HG02763 (cell line): ENCODE measurements around the gene IPO11.
"Not testable (repeated sequence)": the region's sequence is repeated elsewhere in the genome, so short reads cannot be mapped to it uniquely, and the experiment has no call there.

Experiments used
- ATAC-seq: cut with Tn5 transposase; IDR thresholded peaks from one replicate; pipeline ENCODE4 v1.9.1; 2021; ENCODE audit warnings: mild to moderate bottlenecking, moderate library complexity; ENCODE audit not compliant: unreplicated experiment

IPO11 gene

DNA sequence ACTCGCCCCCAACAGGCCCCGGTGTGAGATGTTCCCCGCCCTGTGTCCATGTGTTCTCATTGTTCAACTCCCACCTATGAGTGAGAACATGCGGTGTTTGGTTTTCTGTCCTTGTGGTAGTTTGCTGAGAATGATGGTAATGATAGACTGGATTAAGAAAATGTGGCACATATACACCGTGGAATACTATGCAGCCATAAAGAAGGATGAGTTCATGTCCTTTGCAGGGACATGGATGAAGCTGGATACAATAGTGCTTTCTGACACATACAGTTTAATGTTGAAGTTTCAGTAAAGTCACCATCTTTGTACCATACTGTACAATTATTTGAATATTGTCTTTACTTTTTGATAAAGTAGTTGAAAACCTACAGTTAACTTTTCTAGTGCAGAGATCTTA, 96.2 kb downstream of the IPO11 start:
- not testable (repeated sequence) for ATAC-seq

DNA sequence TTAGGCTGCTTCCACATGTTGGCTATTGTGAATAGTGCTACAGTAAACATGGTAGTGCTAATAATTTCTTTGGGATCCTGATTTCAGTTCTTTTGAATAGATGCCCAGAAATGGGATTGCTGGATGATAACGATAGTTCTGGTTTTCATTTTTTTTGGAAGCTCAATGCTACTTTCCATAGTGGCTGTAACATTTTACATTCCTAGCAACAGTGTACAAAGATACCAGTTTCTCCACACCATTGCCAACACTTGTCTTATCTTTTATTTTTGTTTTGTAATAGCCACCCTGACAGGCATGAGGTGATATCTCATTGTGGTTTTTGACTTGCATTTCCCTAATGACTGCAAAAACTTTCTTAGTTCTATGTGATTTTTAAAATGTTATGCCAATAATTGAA, 97.2 kb downstream of the IPO11 start:
- ATAC-seq, result no peak

DNA sequence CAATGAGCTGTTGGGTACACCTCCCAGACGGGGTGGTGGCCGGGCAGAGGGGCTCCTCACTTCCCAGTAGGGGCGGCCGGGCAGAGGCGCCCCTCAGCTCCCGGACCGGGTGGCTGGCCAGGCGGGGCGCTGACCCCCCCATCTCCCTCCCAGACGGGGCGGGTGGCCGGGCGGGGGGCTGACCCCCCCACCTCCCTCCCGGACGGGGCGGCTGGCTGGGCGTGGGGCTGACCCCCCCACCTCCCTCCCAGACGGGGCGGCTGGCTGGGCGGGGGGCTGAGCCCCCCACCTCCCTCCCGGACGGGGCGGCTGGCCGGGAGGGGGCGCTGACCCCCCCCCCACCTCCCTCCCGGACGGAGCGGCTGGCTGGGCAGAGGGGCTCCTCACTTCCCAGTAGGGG, 100.5 kb downstream of the IPO11 start:
- not testable (repeated sequence) for ATAC-seq

DNA sequence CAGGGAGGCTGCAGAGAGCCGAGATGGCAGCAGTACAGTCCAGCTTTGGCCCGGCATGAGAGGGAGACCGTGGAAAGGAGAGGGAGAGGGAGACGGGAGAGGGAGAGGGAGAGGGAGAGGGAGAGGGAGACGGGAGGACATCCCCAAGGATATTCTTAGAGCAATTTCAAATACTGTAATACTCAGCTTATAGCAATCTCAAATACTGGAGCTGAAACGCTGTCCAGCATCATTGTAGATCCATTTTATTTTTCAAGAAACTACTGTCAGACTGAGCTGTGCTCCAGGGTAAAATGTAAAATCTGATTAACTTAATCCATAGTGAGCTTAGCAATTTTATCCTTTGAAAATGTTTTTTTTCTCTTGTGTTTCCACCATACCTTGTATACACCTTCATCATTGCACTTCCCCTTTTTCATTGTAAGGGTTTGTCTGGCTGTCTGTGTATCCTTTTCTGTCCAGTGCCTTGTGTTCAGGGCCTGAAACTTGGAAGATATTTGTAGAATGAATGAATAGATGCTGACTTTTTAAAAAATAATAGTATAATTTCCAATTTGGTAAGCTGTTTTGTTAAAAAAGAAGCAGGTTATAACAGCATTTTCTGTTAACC, 102.1 kb downstream of the IPO11 start:
- no peak for ATAC-seq

DNA sequence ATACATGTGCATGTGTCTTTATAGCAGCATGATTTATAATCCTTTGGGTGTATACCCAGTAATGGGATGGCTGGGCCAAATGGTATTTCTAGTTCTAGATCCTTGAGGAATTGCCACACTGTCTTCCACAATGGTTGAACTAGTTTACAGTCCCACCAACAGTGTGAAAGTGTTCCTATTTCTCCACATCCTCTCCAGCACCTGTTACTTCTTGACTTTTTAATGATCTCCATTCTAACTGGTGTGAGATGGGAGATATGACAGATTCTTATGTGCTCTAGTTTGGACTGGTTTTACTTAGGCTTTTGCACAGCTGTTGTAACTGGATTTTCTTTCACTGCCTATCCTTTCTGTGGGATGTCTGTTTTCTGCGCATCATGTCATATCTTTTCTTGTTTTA, 108.2 kb downstream of the IPO11 start:
- not testable (repeated sequence) for ATAC-seq

DNA sequence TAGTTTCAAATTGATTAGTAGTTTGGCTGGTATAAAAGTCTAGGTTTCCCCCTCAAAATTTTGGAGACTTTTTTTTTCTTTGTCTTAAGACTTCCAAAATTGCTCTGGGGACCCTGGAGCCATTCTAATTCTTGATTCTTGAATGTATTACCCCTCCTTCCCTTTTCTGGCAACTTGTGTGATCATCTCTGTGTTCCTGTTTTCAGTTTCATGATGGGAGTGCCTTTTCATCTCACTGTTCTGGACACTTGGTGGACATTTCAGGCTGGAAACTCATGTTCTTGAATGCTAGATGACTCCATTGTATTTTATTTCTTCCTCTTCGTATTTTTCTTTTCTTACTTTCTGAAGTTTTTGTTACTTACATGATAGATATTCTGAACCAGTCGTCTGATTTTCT, 108.8 kb downstream of the IPO11 start:
- ATAC-seq, result peak; percentile 56

DNA sequence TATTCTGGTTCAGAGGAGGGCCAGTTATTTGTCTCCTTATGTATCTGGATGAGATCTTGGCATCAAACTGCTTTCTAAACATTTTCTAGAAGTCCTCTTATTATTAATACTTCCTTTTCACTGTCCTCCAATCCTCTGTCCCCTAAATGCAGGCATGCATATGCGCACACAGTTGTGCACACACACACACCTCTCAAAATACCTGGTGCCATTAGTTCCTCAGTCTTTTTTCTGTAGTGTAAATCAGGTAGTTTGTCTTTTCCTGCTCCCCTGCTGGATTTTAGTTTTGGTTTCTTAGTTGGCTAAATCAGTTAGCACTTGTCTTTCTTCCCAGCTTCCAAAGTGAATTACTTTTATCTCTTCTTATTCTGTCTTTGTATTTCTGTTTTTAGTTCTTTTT, 110.2 kb downstream of the IPO11 start:
- ATAC-seq, result no peak

DNA sequence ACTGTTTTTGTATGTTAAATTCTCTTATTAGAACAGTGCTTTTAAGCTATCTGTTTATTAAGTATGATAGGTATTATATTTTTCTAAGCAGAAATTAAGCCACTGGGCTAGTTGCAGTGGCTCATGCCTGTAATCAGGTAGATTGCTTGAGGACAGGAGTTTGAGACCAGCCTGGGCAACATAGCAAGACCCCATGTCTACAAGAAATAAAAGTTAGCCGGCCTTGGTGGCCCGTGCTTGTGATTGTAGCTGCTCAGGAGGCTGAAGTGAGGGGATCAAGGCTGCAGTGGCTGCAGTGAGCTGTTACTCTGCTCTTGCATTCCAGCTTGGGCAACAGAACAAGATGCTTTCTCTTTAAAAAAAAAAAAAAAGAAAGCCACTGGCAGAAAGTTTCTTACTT, 121.0 kb downstream of the IPO11 start:
- ATAC-seq, result no peak

DNA sequence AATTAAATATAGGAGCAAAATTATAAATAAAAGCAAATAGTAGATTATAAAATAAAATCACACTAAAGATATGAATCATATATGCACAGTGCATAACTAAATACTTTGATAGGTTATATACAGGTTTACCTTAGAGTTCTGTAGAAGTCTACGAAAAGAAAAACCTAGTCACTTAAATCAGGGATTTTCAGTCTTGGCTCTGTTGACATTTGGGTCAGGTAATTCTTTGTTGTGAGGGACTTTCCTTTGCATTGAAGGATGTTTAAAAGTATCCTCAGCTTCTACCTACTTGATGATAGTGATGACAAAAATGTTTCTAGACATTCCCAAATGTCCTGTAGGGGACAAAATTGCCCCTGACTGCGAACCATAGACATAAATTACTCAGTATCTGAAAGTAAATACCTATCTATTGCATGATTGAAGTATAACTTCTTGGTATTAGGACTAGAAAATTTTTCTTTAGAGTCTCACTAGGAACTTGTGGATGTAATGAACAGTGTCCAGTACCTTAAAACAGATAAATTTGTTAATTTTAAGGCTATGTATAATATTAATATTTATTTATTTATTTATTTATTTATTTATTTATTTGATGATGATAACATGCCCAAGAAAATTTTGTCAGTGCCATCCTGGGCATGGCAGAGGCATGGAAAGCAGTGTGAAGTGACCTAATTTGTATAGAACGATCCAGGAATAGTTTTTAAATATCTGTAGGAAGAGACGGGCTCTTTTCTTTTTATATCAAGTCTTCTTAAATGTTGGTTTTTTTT, 122.1 kb downstream of the IPO11 start:
- no peak for ATAC-seq

DNA sequence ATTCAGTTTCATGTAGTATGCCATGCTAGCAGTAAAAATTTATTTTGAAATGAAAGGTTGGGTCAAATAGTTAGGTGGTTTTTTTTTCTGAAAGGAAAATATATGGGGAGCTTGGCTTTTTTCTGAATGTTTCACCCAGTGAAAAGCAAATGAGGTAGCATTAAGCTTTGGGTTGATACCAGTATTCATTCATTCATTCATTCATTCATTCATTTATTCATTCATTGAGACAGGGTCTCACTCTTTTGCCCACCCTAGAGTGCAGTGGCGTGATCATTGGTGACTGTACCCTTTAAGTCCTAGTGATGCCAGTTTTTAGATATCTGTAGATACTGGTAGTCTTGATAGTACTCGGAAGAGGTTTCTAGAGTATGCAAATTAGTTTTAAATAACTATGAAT, 123.7 kb downstream of the IPO11 start:
- no peak for ATAC-seq

DNA sequence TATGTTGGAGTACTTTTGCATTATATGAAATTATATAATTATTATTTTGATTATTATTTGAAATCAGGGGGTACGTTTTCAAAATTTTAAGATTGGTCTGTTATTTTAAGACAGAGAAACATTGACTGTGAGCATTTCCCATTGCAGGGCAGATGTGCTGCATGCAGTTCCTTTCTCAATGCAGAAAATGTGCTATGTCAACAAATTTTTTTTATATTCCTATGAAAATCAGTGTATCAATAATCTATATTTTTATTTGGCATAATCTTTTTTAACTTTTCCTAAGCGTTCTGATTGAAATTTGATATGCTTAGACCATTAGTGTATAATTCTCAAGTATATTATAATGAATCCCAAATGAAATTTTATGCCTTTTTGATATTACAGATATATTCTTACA, 124.2 kb downstream of the IPO11 start:
- ATAC-seq, result no peak

DNA sequence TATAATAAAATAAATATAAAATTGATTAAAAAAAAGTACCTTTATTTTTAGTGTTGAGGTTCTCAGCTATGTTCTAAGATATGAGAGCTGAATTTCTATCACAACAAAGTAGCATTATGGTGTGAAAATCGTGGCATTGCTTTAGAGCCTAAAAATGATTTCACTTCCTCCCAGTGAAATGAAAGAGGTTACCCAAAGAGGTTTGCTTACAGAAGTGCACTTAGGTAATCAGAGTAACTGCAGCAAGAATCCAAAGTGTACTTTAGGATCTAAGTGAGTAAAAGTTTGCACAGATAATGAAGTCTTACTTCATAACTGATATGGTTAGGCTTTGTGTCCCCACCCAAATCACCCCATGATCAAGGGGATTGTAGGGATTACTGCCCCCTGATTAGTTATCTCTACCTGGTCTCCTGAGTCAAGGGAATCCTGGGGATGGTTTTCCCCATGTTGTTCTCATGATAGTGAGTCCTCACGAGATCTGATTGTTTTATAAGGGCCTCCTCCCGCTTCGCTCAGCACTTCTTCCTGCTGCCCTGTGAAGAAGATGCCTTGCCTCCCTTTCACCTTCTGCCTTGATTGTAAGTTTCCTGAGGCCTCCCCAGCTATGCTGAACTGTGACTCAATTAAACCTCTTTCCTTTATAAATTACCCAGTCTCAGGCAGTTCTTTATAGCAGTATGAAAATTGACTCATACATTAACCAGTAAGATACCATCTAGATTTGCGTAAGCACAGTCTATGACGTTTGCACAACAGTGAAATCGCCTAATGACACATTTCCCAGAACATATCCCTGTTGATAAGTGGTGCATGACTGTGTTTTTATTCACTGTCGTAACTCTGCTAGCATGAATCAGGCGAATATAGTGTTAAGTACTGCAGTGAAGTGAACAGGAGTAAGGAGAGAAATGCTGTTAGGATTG, 125.7 kb downstream of the IPO11 start:
- ATAC-seq, result no peak

DNA sequence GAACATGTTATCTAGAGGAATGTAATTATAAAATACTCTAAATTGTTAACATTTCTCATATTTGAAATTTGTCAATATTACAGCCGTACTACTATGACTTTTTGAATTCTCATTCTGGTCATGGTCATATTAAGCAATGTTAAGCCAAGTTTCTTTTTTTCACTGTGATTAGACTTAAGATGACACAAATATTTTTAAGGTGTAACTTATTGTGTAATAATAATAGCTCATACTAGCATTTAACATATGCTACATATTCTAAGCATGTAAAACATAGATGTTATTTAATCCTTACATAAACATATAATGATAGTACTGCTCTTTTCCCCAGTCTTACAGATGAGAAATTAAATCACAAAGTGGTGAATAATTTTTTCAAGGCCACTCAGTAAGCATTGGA, 130.2 kb downstream of the IPO11 start:
- no peak for ATAC-seq

DNA sequence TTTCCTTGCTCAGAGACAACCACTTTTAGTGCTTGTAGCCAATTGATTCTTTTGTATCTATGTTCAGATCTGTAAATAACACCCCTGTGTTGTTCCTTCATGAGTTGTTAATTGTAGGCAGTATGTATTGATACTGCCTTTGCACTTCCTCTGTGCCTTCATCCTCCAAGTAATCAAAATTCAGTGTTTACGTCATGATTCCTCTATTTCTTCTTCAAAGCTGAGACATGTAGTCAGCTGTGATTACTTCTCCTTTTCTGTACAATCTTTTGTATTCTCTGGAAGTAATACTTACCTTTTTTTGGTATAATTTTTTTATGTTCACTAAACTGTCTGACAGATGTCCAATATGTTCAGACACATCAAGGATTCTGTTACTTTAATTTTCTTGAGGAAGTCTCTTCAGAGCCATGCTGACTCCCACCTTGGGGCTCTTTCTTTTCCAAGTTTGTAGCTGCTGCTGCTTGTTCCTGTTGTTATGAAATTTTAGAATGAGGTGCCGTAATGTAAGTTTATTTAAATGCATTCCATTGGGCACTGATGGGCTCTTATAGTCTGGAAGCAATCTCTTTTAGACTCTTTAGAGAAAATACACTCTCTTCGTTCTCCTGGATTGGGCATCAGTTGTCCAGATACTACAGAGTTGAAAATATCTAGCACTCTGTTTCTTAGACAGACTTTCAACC, 135.5 kb downstream of the IPO11 start:
- ATAC-seq, result no peak

DNA sequence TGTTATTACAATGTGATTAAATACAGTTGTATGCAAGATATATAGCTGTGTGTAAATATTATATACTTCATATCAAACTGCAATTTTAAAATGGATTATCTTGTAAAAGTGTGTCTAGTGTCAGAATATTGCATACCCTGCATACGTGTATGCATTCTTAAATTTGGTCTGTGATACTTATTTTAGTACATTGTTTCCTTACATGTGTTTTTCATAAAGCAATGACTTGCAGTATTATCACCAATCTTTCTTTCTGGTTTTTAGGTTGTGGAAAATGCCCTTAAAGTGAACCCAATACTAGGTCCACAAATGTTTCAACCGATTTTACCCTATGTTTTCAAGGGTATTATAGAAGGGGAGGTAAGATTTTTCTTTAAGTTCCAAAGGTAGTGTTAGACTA, 137.5 kb downstream of the IPO11 start:
- ATAC-seq, result no peak

DNA sequence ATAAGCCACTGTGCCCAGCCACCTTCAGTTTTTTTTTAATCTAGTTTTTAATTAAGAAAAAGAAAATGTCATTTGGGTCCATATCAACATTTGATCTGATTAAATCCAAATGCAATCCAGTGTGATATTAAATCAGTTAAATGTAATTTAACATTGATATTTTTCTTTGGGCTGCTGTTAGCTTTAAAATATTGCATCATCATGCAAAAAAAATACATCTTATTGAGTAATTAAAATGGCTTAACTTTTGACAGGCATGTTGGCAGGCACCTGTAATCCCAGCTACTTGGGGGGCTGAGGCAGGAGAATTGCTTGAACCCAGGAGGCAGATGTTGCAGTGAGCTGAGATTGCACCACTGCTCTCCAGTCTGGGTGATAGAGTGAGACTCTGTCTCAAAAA, 143.4 kb downstream of the IPO11 start:
- no peak for ATAC-seq

DNA sequence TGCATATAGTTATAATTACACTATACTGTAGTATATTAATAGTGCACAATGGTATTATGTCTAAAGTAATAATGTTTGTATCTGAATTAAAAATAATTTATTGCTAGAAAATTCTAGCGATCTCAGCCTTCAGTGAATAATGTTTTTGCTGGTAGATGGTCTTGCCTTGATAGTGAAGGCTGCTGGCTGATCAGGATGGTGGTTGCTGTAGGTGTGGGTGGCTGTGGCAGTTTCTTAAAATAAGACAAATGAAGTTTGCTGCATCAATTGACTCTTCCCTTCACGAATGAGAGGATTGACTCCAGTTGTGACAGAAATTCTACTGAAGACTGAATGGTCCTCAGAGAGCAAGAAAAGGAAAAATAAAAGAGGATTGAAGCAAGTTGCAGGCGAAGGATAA, 146.4 kb downstream of the IPO11 start:
- no peak for ATAC-seq

DNA sequence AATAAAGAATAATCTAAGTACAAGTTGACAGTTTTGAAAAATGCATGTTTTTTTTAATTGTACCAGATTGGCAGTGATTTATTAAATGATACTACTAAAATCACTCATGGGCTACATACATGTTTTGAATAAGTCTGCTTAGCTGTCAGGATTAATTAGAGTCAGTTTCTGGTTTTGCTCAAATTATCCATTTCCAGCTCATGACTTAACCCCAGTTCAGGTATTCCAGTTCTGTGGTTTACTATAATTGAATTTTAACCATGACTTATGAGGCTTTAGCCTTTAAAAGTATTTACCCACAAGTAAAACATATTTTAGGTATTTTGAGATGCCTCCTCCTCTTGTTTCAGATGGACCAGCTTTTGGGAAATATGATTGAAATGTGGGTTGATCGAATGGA, 148.2 kb downstream of the IPO11 start:
- no peak for ATAC-seq

DNA sequence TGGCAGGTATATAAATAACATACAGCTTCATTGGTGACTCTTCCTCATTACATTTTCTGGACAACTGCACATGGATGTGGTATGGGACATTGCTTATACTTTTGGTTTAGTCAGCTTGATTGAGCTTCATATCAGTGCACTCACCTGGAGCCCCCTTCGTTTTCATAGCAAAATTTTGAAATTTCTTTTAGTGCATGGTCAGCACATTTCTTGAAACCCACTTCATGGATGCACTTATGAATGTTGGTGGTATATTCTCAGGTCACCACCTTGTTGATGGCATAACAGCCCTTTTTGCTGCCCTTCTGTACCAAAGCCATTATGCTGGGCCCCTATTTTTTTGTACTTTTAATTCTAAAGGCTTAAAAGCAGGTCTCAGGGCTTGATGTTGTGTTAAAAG, 149.3 kb downstream of the IPO11 start:
- ATAC-seq, result no peak

DNA sequence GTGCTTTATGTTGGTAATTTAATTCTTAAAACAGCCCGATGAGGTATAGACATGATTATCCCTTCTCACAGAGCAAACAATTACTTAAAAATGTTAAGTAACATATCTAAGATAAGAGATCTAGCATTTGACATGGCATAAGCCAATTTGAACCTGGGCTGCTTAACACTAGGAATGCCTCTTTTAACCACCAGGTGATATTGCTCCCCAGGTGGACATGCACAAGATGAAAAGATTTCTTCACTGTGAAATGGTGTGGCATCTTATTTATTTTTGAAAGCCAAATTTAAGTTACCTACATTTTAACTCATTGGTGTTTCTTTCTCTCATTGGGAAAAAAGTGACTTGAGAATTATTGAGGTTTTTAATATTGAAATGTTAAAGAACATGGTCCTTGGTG, 150.3 kb downstream of the IPO11 start:
- no peak for ATAC-seq

DNA sequence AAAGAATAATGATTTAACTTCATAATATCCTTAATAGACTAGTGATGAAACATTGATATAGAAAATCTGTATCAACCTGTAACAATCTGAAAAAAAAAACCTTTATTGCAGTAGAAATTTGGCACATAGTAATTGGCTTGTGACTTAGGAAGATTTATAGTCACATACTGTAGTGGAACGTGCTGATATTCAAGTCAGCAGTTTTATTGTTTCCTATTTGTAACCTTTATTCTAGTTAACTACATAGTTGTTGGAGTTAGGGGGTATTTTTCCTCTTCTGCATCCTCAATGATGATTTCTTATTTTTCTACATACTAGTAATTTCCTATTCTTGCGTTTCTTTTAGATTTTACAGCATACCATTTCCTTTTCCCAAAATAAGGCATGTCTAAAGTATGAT, 151.5 kb downstream of the IPO11 start:
- ATAC-seq, result no peak
